Thymus (tissue), 11 donors: ENCODE data around the gene ZSCAN20. TPM values are rescaled to one million over a fixed set of nuclear protein-coding genes. Genes with fewer than 3 reads are reported as not detected.

Experiments
- DNase-seq, 9 donors: peaks; one replicate each; pipeline ENCODE4 v3.0.0-alpha.2; 2013; ENCODE audit warnings: low spot score in 9 of 9, low read depth in 6 of 9, missing footprints in 1 of 9
- H3K27ac ChIP-seq, 2 donors: one replicate each; pipeline ENCODE4 v1.5.1; 2013; ENCODE audit warnings: control low read depth in 1 of 2, low read depth in 1 of 2, low read length in 1 of 2, mild to moderate bottlenecking in 1 of 2, moderate library complexity in 1 of 2
- H3K27me3 ChIP-seq, 2 donors: one replicate each; pipeline ENCODE4 v1.5.1; 2013; ENCODE audit warnings: low read length in 1 of 2; ENCODE audit not compliant: control insufficient read depth in 2 of 2, insufficient read depth in 1 of 2
- H3K36me3 ChIP-seq, 2 donors: one replicate each; pipeline ENCODE4 v1.5.1; 2013; ENCODE audit warnings: low read length in 1 of 2, mild to moderate bottlenecking in 1 of 2, moderate library complexity in 1 of 2; ENCODE audit not compliant: control insufficient read depth in 2 of 2, insufficient read depth in 2 of 2
- H3K4me1 ChIP-seq, 2 donors: one replicate each; pipeline ENCODE4 v1.5.1; 2013; ENCODE audit warnings: low read length in 2 of 2; ENCODE audit not compliant: control insufficient read depth in 2 of 2, insufficient read depth in 2 of 2
- H3K4me3 ChIP-seq, 2 donors: one replicate each; pipeline ENCODE4 v1.5.1; 2013; ENCODE audit warnings: low read length in 2 of 2, control low read depth in 1 of 2, mild to moderate bottlenecking in 1 of 2
- H3K9me3 ChIP-seq, 2 donors: one replicate each; pipeline ENCODE4 v1.5.1; 2013; ENCODE audit warnings: low read length in 1 of 2, mild to moderate bottlenecking in 1 of 2; ENCODE audit not compliant: control insufficient read depth in 2 of 2, insufficient read depth in 1 of 2
- WGBS: extraction: QIAGEN DNeasy Blood & Tissue Kit; methylation state at CpG from one replicate; pipeline ENCODE4 v1.1.7; 2013; 5-methylcytosine and 5-hydroxymethylcytosine counted together
- polyA plus RNA-seq: library from polyadenylated mRNA; stranded (reverse); fragments of 200-250 nt; gene quantifications from one replicate; pipeline ENCODE4 v1.2.3, GENCODE V29; 2013
- total RNA-seq: library from RNA; stranded (reverse); fragments of 120-200 nt; gene quantifications from one replicate; pipeline ENCODE4 v1.2.4, GENCODE V29; 2013
- donor health status: healthy.

ZSCAN20 gene
- total and polyA plus RNA-seq, 2 donors, result 0.68 to 3.1 TPM

- no peak for DNase-seq
- Histone ChIP-seq H3K4me3 (no peak overlapping the region), H3K27me3 (no peaks in the 10 kb centered on the region), H3K27ac (no peak overlapping the region), H3K9me3 (no peaks in the 10 kb centered on the region), H3K36me3 (no peaks in the 10 kb centered on the region), H3K4me1 (no peaks in the 10 kb centered on the region)
- 30% methylated on average over 1 of the region's 1 CpG for WGBS
Measured at GRCh38 chr1:33529957-33530356, 57.5 kb downstream of the ZSCAN20 start.

GRCh38 chr1:33532250-33532649, 59.8 kb downstream of the ZSCAN20 start:
- no peak for DNase-seq
- no peak overlapping the region for H3K4me3 ChIP-seq
- no peaks in the 10 kb centered on the region for H3K36me3 ChIP-seq
- WGBS, result 83% methylated on average over 3 of the region's 3 CpGs
- H3K27me3 ChIP-seq, result no peaks in the 10 kb centered on the region
- no peak overlapping the region for H3K27ac ChIP-seq
- H3K4me1 ChIP-seq, result no peaks in the 10 kb centered on the region
- no peaks in the 10 kb centered on the region for H3K9me3 ChIP-seq

- 93% methylated on average over 13 of the region's 13 CpGs for WGBS
- DNase-seq, result no peak
- Histone ChIP-seq H3K27me3 (no peaks in the 10 kb centered on the region), H3K27ac (no peak overlapping the region), H3K36me3 (no peaks in the 10 kb centered on the region), H3K4me1 (no peaks in the 10 kb centered on the region), H3K9me3 (no peaks in the 10 kb centered on the region), H3K4me3 (no peak overlapping the region)
Measured at GRCh38 chr1:33532936-33533335, 60.5 kb downstream of the ZSCAN20 start.

GRCh38 chr1:33535334-33535733, 62.9 kb downstream of the ZSCAN20 start:
- Histone ChIP-seq H3K9me3 (no peaks in the 10 kb centered on the region), H3K36me3 (no peaks in the 10 kb centered on the region), H3K4me1 (no peaks in the 10 kb centered on the region), H3K27me3 (no peaks in the 10 kb centered on the region), H3K4me3 (no peak overlapping the region), H3K27ac (no peak overlapping the region)
- no peak for DNase-seq
- 90% methylated on average over 2 of the region's 2 CpGs for WGBS

GRCh38 chr1:33537885-33538284, 65.4 kb downstream of the ZSCAN20 start:
- Histone ChIP-seq H3K36me3 (no peaks in the 10 kb centered on the region), H3K4me3 (no peak overlapping the region), H3K27me3 (no peaks in the 10 kb centered on the region), H3K4me1 (no peaks in the 10 kb centered on the region), H3K9me3 (no peaks in the 10 kb centered on the region), H3K27ac (no peak overlapping the region)
- 98% methylated on average over 5 of the region's 5 CpGs for WGBS
- no peak for DNase-seq

- H3K4me1 ChIP-seq, result no peaks in the 10 kb centered on the region
- WGBS, result 94% methylated on average over 6 of the region's 6 CpGs
- no peak overlapping the region for H3K27ac ChIP-seq
- DNase-seq, result no peak
- H3K4me3 ChIP-seq, result no peak overlapping the region
- H3K9me3 ChIP-seq, result no peaks in the 10 kb centered on the region
- H3K27me3 ChIP-seq, result no peaks in the 10 kb centered on the region
- H3K36me3 ChIP-seq, result no peaks in the 10 kb centered on the region
Measured at GRCh38 chr1:33541966-33542365, 69.5 kb downstream of the ZSCAN20 start.

Other genes with a start within 250 kb of the ZSCAN20 start
- 11.0 TPM for gene ZNF362, start 216.2 kb upstream of the ZSCAN20 start, total RNA-seq
- 18.3 TPM for gene ZNF362, start 216.2 kb upstream of the ZSCAN20 start, polyA plus RNA-seq
- gene A3GALT2, start 151.5 kb upstream of the ZSCAN20 start, total RNA-seq, result not detected
- not detected for gene A3GALT2, start 151.5 kb upstream of the ZSCAN20 start, polyA plus RNA-seq
- gene PHC2, start 41.5 kb upstream of the ZSCAN20 start, total RNA-seq, result 35.0 TPM
- gene PHC2, start 41.5 kb upstream of the ZSCAN20 start, polyA plus RNA-seq, result 79.0 TPM